ENCODE data around the gene TRIO. TPM values are rescaled to one million over a fixed set of nuclear protein-coding genes. Genes with fewer than 3 reads are reported as not detected.

Gene TRIO
- total and polyA plus RNA-seq, 2 of the 8 experiments (the other 6 are each of a cell fraction or from before 2014, with no cell fraction given): 35.1 to 69.1 TPM

DNA sequence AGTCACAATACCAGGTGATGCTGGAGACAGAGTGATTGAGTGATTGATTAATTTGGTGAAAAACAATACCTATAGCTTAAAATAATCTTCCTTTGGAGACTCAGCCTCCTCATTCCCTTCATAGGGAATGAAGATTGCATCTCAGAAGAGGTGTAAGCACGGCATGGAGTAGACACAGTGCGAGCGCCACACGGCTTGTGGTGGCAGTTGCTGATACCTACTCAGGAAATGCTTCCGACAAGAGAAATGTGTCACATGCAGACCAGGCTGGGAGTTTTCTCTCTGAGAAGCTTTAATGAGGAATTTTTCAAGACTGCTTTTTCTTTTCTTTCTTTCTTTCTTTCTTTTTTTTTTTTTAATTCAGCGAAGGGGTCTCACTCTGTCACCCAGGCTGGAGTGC, 226.6 kb downstream of the TRIO start:
- peaks cover 0 to 3% (median 1%) of the 10 kb centered on the region in 4 experiments; a peak in 2 of 7 replicates for H3K4me1 ChIP-seq (replicated peaks in 1 of 4; ENCODE audit: control insufficient read depth in 3 of 4, insufficient read depth in 4 of 4, low read length in 3 of 4)
- no peak overlapping the region for H3K23ac ChIP-seq (ENCODE audit: insufficient read length)
- H2BK5ac ChIP-seq (ENCODE audit: low read depth, low read length): no peak overlapping the region
- no peak overlapping the region for H3K27ac ChIP-seq (ENCODE audit: low read depth, low read length)
- FAIRE-seq (no peak), DNase-seq (ENCODE audit: low read depth in 1 of 2, low spot score in 2 of 2) (no peak)
- no peak overlapping the region for H3K56ac ChIP-seq (replicated peaks; ENCODE audit: insufficient read length, low read depth, low read length)
- no peak overlapping the region for H3K4me3 ChIP-seq (ENCODE audit: extremely low read depth in 1 of 4, insufficient read depth in 2 of 4, low read depth in 3 of 4, low read length in 4 of 4)
- no peak overlapping the region for H3K4me2 ChIP-seq (ENCODE audit: insufficient read depth in 1 of 2, low read depth in 2 of 2, low read length in 2 of 2)
- no peak overlapping the region for H4K91ac ChIP-seq (replicated peaks; ENCODE audit: insufficient read length, low read length)
- H3K79me1 ChIP-seq (ENCODE audit: low read depth, low read length): no peaks in the 10 kb centered on the region
- H2AK5ac ChIP-seq (ENCODE audit: low read depth, low read length): no peak overlapping the region
- H3K18ac ChIP-seq (ENCODE audit: extremely low read depth, low read length): no peak overlapping the region
- no peak overlapping the region for H2AFZ ChIP-seq (ENCODE audit: low read length)
- no peak overlapping the region for H3K14ac ChIP-seq (ENCODE audit: insufficient read length)
- POLR2A ChIA-PET (ENCODE audit: partially characterized antibody): no interaction called here
- peaks cover 2 to 3% of the 10 kb centered on the region in 2 experiments for H4K20me1 ChIP-seq (replicated peaks in 1 of 2; ENCODE audit: control insufficient read depth in 1 of 2, insufficient read depth in 2 of 2, low read length in 2 of 2)
- no peak overlapping the region for H2BK12ac ChIP-seq (ENCODE audit: low read depth, low read length)
- H3K36me3 ChIP-seq (ENCODE audit: control insufficient read depth in 2 of 4, insufficient read depth in 4 of 4, low read length in 3 of 4): peaks cover 19 to 64% (median 57%) of the 10 kb centered on the region in 4 experiments
- CTCF ChIA-PET (ENCODE audit: partially characterized antibody): interaction anchor here (0.8 to 15.3 kb wide), 8 partner anchors 10 to 384 kb away, joined by 3 to 155 read pairs (median 5); no protein-coding TSS in a partner anchor
- H3K9me3 ChIP-seq (ENCODE audit: insufficient read depth in 2 of 2, low read depth in 1 of 2, low read length in 1 of 2): no peaks in the 10 kb centered on the region
- H3K4ac ChIP-seq (replicated peaks; ENCODE audit: insufficient read length, low read depth, low read length): no peak overlapping the region
- H2BK20ac ChIP-seq (ENCODE audit: low read length): no peak overlapping the region
- no peak overlapping the region for H3K9ac ChIP-seq (replicated peaks in 1 of 4; ENCODE audit: extremely low read depth in 1 of 4, low read depth in 3 of 4, low read length in 3 of 4)
- no peak overlapping the region for H4K5ac ChIP-seq (ENCODE audit: insufficient read length, low read depth, low read length)
- H2BK15ac ChIP-seq (ENCODE audit: low read length): no peak overlapping the region
- H2BK120ac ChIP-seq (replicated peaks; ENCODE audit: low read depth, low read length): no peak overlapping the region
- no peak overlapping the region for H4K8ac ChIP-seq (ENCODE audit: extremely low read depth, insufficient read depth, low read length)
- no peaks in the 10 kb centered on the region for H3K79me2 ChIP-seq (ENCODE audit: control insufficient read depth in 1 of 2, insufficient read depth in 2 of 2, low read length in 2 of 2)
- whole genome bisulfite sequencing, 2 experiments (ENCODE audit: extremely low coverage in 1 of 2, insufficient coverage in 1 of 2, insufficient read length in 1 of 2, insufficient replicate concordance in 2 of 2, low coverage in 1 of 2, low lambda C conversion rate in 2 of 2, missing lambda C conversion rate in 1 of 2): 88% methylated on average over 5 of the region's 6 CpGs; no CpG with 5 or more reads in 1 of the 2 experiments
- H3K27me3 ChIP-seq (replicated peaks in 1 of 4; ENCODE audit: control insufficient read depth in 3 of 4, extremely low read depth in 1 of 4, insufficient read depth in 3 of 4, low read length in 3 of 4): no peaks in the 10 kb centered on the region
- H3K23me2 ChIP-seq (ENCODE audit: low read depth, low read length): no peaks in the 10 kb centered on the region
- TF ChIP-seq EP300 (IDR thresholded peaks at IDR 0.05; ENCODE audit: borderline replicate concordance in 1 of 2, low read depth in 2 of 2, low read length in 2 of 2) (no peak), SP1 (IDR thresholded peaks at IDR 0.05; ENCODE audit: low read depth, low read length) (no peak)
